Neural progenitor cell (in vitro differentiated cells): Measurements from ENCODE around the gene ZMYM4. TPM values are rescaled to one million over a fixed set of nuclear protein-coding genes. Genes with fewer than 3 reads are reported as not detected.

Source experiments
- DNase-seq: peaks from one replicate; pipeline ENCODE4 v3.0.0-alpha.2; 2016; ENCODE audit warnings: low spot score
- H2AFZ ChIP-seq: fragments of 200-600 bp; sonication (generic); replicated peaks from 2 replicates; pipeline ENCODE4 v1.6.1; 2016; ENCODE audit warnings: antibody characterized with exemption
- H3F3A ChIP-seq: fragments of 200-600 bp; sonication (generic); 2 replicates; pipeline ENCODE4 v1.6.1; 2016; ENCODE audit warnings: antibody characterized with exemption, low read depth
- H3K27ac ChIP-seq: fragments of 200-600 bp; sonication (generic); 2 replicates; pipeline ENCODE4 v1.5.1; 2016; ENCODE audit warnings: mild to moderate bottlenecking
- H3K27me3 ChIP-seq: fragments of 200-600 bp; sonication (generic); 2 replicates; pipeline ENCODE4 v1.6.1; 2016; ENCODE audit warnings: mild to moderate bottlenecking, moderate library complexity
- H3K36me3 ChIP-seq: fragments of 200-600 bp; sonication (generic); 2 replicates; pipeline ENCODE4 v1.5.1; 2016
- H3K4me1 ChIP-seq: fragments of 200-600 bp; sonication (generic); 2 replicates; pipeline ENCODE4 v1.6.1; 2016; ENCODE audit warnings: mixed run types
- H3K4me2 ChIP-seq: fragments of 200-600 bp; sonication (generic); 2 replicates; pipeline ENCODE4 v1.6.1; 2016
- H3K4me3 ChIP-seq: fragments of 200-600 bp; sonication (generic); 2 replicates; pipeline ENCODE4 v1.5.1; 2016
- H3K79me2 ChIP-seq: fragments of 200-600 bp; sonication (generic); 2 replicates; pipeline ENCODE4 v1.6.1; 2016; ENCODE audit warnings: low read depth
- H3K9ac ChIP-seq: fragments of 200-600 bp; sonication (generic); 2 replicates; pipeline ENCODE4 v1.6.1; 2016
- H3K9me3 ChIP-seq: fragments of 200-600 bp; sonication (generic); 2 replicates; pipeline ENCODE4 v1.5.1; 2016; ENCODE audit warnings: low read depth
- H4K20me1 ChIP-seq: fragments of 200-600 bp; sonication (generic); 2 replicates; pipeline ENCODE4 v1.6.1; 2016; ENCODE audit warnings: low read depth
- H3K27ac Mint-ChIP-seq: 3 replicates; pipeline ENCODE4 v1.8.0; 2021; ENCODE audit warnings: mixed read lengths
- H3K27me3 Mint-ChIP-seq: 2 replicates; pipeline ENCODE4 v1.8.0; 2022; ENCODE audit warnings: low read depth, mild to moderate bottlenecking, inconsistent platforms, moderate library complexity, mixed read lengths; ENCODE audit not compliant: insufficient read depth
- H3K36me3 Mint-ChIP-seq: 3 replicates; pipeline ENCODE4 v1.8.0; 2021; ENCODE audit warnings: mixed read lengths
- H3K4me1 Mint-ChIP-seq: 3 replicates; pipeline ENCODE4 v1.8.0; 2021; ENCODE audit warnings: mixed read lengths
- H3K4me3 Mint-ChIP-seq: 3 replicates; pipeline ENCODE4 v1.8.0; 2021; ENCODE audit warnings: mild to moderate bottlenecking, moderate library complexity, mixed read lengths
- H3K9me3 Mint-ChIP-seq: 3 replicates; pipeline ENCODE4 v1.8.0; 2020; ENCODE audit warnings: mixed read lengths
- EZH2 ChIP-seq: fragments of 200-600 bp; sonication (generic); IDR thresholded peaks from 2 replicates; pipeline ENCODE4 v1.6.1; 2017; ENCODE audit warnings: antibody characterized with exemption, mild to moderate bottlenecking, moderate library complexity
- EZH2phosphoT487 ChIP-seq: fragments of 200-600 bp; sonication (generic); IDR thresholded peaks from 2 replicates; pipeline ENCODE4 v1.6.1; 2017; ENCODE audit warnings: antibody characterized with exemption
- total RNA-seq: library from RNA; depleted of rRNA; stranded (reverse); fragments of >200 nt; gene quantifications from 2 replicates; pipeline ENCODE4 v1.2.3, GENCODE V29; 2015; ENCODE audit warnings: low replicate concordance
- TF ChIP-seq, protein P1 (sequence below): fragments of 200-600 bp; sonication (generic); IDR thresholded peaks from 2 replicates; pipeline ENCODE4 v1.5.1; 2017; ENCODE audit warnings: antibody characterized with exemption, mild to moderate bottlenecking

Gene ZMYM4
- total RNA-seq, 1 donor from 2014 or later = 106 TPM

DNA sequence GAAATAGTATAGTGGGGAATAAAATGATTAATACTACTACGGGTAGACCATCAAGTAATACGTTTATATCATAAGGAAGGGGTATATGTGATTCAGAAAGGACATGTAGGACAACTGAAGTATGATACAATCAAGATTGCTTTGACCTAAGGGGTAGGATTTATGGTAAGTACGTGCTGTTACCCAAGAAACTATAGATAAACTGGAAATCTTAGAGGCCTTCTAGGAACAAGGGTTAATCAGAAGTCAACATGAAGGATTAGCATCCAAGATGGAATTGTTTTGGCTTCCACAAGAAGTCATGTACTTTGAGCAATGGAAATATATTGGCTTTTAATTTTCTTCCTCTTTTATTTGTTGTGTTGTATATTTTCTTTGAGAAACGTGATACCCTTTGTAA lies 13.2 kb upstream of the ZMYM4 start:
- no peak overlapping the region for H3K9ac ChIP-seq
- peaks cover 5% of the 10 kb centered on the region for H3K9me3 Mint-ChIP-seq
- H3K79me2 ChIP-seq = no peaks in the 10 kb centered on the region
- no peaks in the 10 kb centered on the region for H3K36me3 ChIP-seq
- H3K4me2 ChIP-seq = no peak overlapping the region
- DNase-seq = no peak
- H3F3A ChIP-seq = no peaks in the 10 kb centered on the region
- H3K27ac Mint-ChIP-seq = no peak overlapping the region
- H3K4me3 ChIP-seq = no peak overlapping the region
- no peak overlapping the region for H2AFZ ChIP-seq
- H3K4me3 Mint-ChIP-seq = no peak overlapping the region
- no peaks in the 10 kb centered on the region for H3K9me3 ChIP-seq
- peaks cover 2% of the 10 kb centered on the region for H3K4me1 Mint-ChIP-seq
- H3K27ac ChIP-seq = no peak overlapping the region
- no peaks in the 10 kb centered on the region for H3K4me1 ChIP-seq
- H3K27me3 ChIP-seq = no peaks in the 10 kb centered on the region
- H4K20me1 ChIP-seq = no peaks in the 10 kb centered on the region
- H3K27me3 Mint-ChIP-seq = peaks cover 2% of the 10 kb centered on the region
- no peaks in the 10 kb centered on the region for H3K36me3 Mint-ChIP-seq
- TF ChIP-seq, protein P1, sequence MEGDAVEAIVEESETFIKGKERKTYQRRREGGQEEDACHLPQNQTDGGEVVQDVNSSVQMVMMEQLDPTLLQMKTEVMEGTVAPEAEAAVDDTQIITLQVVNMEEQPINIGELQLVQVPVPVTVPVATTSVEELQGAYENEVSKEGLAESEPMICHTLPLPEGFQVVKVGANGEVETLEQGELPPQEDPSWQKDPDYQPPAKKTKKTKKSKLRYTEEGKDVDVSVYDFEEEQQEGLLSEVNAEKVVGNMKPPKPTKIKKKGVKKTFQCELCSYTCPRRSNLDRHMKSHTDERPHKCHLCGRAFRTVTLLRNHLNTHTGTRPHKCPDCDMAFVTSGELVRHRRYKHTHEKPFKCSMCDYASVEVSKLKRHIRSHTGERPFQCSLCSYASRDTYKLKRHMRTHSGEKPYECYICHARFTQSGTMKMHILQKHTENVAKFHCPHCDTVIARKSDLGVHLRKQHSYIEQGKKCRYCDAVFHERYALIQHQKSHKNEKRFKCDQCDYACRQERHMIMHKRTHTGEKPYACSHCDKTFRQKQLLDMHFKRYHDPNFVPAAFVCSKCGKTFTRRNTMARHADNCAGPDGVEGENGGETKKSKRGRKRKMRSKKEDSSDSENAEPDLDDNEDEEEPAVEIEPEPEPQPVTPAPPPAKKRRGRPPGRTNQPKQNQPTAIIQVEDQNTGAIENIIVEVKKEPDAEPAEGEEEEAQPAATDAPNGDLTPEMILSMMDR = no peak
- TF ChIP-seq EZH2phosphoT487 = no peak
- TF ChIP-seq EZH2 = no peak

DNA sequence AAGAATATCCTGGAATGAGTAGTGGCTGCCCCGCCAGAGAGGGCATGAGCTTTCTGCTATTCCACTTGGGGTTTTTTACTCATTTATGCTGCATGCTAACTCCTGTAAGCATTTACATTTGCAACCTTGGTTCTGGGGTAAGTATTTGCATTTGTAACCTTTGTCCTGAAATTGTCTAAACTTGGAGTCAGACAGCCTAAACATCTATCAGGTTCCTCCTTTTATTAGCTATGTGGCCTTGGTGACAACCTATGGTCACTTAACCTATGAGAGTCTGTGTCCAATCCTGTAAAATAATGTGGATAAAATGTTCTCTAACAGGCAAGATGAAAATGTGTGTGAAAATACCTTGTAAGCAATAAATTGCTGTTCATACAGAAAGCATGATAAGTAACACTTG lies 8.9 kb upstream of the ZMYM4 start:
- H3K27ac Mint-ChIP-seq = no peak overlapping the region

DNA sequence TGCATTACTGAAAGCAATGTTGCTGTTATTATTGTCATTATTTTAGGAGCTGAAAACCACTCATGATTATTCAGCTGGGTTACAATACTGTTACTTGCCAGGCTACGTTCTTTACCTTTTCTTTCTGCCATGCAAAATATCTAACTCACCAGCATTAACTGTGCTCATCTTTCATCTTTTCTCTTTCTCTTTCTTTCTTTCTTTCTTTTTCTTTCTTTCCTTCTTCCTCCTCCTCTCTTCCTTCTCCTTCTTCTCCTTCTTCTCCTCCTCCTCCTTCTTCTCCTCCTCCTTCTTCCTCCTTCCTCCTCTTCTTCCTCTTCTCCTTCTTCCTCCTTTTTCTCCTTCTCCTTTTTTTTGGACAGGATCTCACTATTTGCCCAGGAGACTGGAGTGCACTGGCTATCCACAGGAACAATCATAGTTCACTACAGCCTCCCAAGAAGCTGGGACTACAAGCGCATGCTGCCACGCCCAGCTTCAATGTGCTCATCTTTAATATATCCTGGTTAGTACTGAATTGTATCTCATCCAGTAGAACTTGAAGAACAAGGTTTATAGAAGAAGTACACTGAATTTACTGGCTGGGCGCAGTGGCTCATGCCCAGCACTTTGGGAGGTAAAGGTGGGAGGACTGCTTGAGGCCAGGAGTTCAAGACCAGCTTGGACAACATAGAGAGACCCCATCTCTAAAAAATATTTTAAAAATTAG lies 6.9 kb upstream of the ZMYM4 start:
- Mint-ChIP-seq H3K27me3 (no peaks in the 10 kb centered on the region), H3K27ac (no peak overlapping the region), H3K36me3 (no peaks in the 10 kb centered on the region), H3K9me3 (peaks cover 3% of the 10 kb centered on the region), H3K4me3 (no peak overlapping the region), H3K4me1 (peaks cover 11% of the 10 kb centered on the region)
- DNase-seq = no peak
- no peak overlapping the region for H3K4me2 ChIP-seq
- no peaks in the 10 kb centered on the region for H3K36me3 ChIP-seq
- no peaks in the 10 kb centered on the region for H3K27me3 ChIP-seq
- no peaks in the 10 kb centered on the region for H3K9me3 ChIP-seq
- no peaks in the 10 kb centered on the region for H3K4me1 ChIP-seq
- no peak overlapping the region for H3K4me3 ChIP-seq
- H2AFZ ChIP-seq = no peak overlapping the region
- H3F3A ChIP-seq = no peaks in the 10 kb centered on the region
- H3K27ac ChIP-seq = no peak overlapping the region
- H3K79me2 ChIP-seq = no peaks in the 10 kb centered on the region
- no peak overlapping the region for H3K9ac ChIP-seq
- TF ChIP-seq EZH2 (no peak), EZH2phosphoT487 (no peak)
- TF ChIP-seq, protein P1 = no peak
- H4K20me1 ChIP-seq = no peaks in the 10 kb centered on the region

More for the DNA sequence above, 8.9 kb upstream of the ZMYM4 start:
- Mint-ChIP-seq H3K4me3 (no peak overlapping the region), H3K9me3 (peaks cover 5% of the 10 kb centered on the region), H3K27me3 (no peaks in the 10 kb centered on the region), H3K4me1 (peaks cover 4% of the 10 kb centered on the region), H3K36me3 (no peaks in the 10 kb centered on the region)
- no peak overlapping the region for H3K27ac ChIP-seq
- H3K36me3 ChIP-seq = no peaks in the 10 kb centered on the region
- H3K79me2 ChIP-seq = no peaks in the 10 kb centered on the region
- no peak for DNase-seq
- H3K4me2 ChIP-seq = no peak overlapping the region
- H3K4me1 ChIP-seq = no peaks in the 10 kb centered on the region
- H3K9me3 ChIP-seq = no peaks in the 10 kb centered on the region
- TF ChIP-seq EZH2phosphoT487 = no peak
- TF ChIP-seq, protein P1 = no peak
- no peak for TF ChIP-seq EZH2
- H3F3A ChIP-seq = no peaks in the 10 kb centered on the region
- H4K20me1 ChIP-seq = no peaks in the 10 kb centered on the region
- no peaks in the 10 kb centered on the region for H3K27me3 ChIP-seq
- no peak overlapping the region for H3K9ac ChIP-seq
- no peak overlapping the region for H2AFZ ChIP-seq
- no peak overlapping the region for H3K4me3 ChIP-seq
